Lower leg skin (tissue), 4 donors: ENCODE data around the gene RTP5. TPM values are rescaled to one million over a fixed set of nuclear protein-coding genes. Genes with fewer than 3 reads are reported as not detected.

Source experiments
- DNase-seq, 2 donors: peaks; one replicate each; pipeline ENCODE4 v3.0.0-alpha.2; 2019; ENCODE audit warnings: low spot score in 2 of 2
- H3K4me3 ChIP-seq: fragments of 200-600 bp; sonication (generic); 2 replicates; pipeline ENCODE4 v1.5.1; 2017; ENCODE audit warnings: mild to moderate bottlenecking, low read depth; ENCODE audit not compliant: poor library complexity, severe bottlenecking
- POLR2A ChIP-seq, 2 donors: fragments of 450-650 bp; IDR thresholded peaks; one replicate each; pipeline ENCODE4 v1.6.1; 2016 to 2017; ENCODE audit warnings: antibody characterized with exemption in 2 of 2, mild to moderate bottlenecking in 1 of 2, moderate library complexity in 1 of 2
- WGBS, 2 donors: methylation state at CpG; one replicate each; pipeline ENCODE4 v1.1.5; 2018; 5-methylcytosine and 5-hydroxymethylcytosine counted together
- intact Hi-C: fragments of 100-400 bp; cut with DNase I; formaldehyde crosslinking; loops from one replicate; pipeline ENCODE4 v1.15.0; 2023; ENCODE audit warnings: low total_unique reads
- total RNA-seq, 4 donors: library from RNA; depleted of rRNA; stranded (reverse); fragments of >200 nt; gene quantifications; one replicate each; pipeline ENCODE4 v1.1.0, GENCODE V29; 2016
- TF ChIP-seq, protein P1 (sequence below), 3 donors: fragments of 450-650 bp; IDR thresholded peaks; one replicate each; pipeline ENCODE4 v1.5.1; 2016; ENCODE audit warnings: antibody characterized with exemption in 3 of 3, mild to moderate bottlenecking in 3 of 3, moderate library complexity in 2 of 3

Gene RTP5
- total RNA-seq, 4 donors from 2014 or later = 0.10 to 0.23 TPM; not detected in 2

DNA sequence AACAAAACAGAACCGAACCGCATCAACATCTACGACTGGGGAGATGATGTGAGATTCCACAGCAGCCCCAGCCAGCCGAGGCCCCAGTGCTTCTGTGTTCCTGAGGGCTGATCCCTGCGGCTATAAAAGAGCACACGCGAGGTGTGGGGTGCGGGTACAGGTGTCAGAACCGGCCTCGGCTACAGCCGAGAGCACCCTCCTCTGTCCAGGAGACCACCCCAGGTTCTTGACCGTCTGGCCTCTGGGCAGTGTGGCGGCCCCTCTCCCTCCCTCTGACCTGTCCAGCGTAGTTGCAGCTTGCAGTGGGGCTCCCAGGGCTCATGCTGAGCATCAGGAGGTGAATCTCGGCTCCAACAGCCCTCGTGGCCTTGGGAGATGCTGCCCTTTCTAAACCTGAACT is 23.7 kb downstream of the RTP5 start:
- 83 to 90% methylated on average over 16 of the region's 16 CpGs for WGBS, 2 donors
- intact Hi-C loops = no loop called here
- H3K4me3 ChIP-seq = no peak overlapping the region
- DNase-seq = peak in 1 of 2 donors; percentile 82
- TF ChIP-seq, protein P1, sequence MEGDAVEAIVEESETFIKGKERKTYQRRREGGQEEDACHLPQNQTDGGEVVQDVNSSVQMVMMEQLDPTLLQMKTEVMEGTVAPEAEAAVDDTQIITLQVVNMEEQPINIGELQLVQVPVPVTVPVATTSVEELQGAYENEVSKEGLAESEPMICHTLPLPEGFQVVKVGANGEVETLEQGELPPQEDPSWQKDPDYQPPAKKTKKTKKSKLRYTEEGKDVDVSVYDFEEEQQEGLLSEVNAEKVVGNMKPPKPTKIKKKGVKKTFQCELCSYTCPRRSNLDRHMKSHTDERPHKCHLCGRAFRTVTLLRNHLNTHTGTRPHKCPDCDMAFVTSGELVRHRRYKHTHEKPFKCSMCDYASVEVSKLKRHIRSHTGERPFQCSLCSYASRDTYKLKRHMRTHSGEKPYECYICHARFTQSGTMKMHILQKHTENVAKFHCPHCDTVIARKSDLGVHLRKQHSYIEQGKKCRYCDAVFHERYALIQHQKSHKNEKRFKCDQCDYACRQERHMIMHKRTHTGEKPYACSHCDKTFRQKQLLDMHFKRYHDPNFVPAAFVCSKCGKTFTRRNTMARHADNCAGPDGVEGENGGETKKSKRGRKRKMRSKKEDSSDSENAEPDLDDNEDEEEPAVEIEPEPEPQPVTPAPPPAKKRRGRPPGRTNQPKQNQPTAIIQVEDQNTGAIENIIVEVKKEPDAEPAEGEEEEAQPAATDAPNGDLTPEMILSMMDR (IDR thresholded peaks at IDR 0.05) = no peak
- no peak for TF ChIP-seq POLR2A (IDR thresholded peaks at IDR 0.05)

DNA sequence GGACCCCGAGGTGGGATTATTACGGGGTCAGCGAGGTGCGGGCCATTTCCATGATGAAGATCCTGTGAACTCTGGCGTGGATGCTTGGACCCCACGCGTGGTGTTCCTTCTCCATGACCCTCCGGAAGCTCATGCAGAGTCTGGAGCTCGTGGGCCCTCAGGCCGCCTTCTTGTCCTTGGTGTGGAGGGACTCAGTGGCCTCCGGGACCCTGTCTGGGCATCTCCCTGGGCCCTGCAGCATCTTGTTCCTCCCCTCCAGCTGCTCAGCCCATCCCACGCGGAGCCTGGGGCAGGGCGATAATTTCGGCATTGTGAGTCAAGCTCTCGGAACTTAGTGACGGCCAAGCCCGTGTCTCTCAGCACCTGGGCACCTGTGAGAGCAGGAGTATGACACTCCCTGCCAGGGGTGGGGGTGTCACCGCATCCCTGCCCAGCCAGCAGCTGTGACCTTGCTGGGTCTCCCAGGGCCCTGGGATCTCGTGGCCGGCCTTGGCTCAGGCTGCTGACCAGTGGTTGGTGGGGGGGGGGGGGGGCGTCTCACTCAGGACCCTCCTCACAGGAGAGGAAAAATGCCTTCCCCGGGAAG is 24.6 kb downstream of the RTP5 start:
- H3K4me3 ChIP-seq = no peak overlapping the region
- intact Hi-C loops = no loop called here
- TF ChIP-seq POLR2A (IDR thresholded peaks at IDR 0.05) = no peak
- TF ChIP-seq, protein P1 (IDR thresholded peaks at IDR 0.05) = no peak
- 59 to 81% methylated on average over 18 to 22 of the region's 23 CpGs for WGBS, 2 donors
- DNase-seq = peak in 1 of 2 donors; percentile 83

DNA sequence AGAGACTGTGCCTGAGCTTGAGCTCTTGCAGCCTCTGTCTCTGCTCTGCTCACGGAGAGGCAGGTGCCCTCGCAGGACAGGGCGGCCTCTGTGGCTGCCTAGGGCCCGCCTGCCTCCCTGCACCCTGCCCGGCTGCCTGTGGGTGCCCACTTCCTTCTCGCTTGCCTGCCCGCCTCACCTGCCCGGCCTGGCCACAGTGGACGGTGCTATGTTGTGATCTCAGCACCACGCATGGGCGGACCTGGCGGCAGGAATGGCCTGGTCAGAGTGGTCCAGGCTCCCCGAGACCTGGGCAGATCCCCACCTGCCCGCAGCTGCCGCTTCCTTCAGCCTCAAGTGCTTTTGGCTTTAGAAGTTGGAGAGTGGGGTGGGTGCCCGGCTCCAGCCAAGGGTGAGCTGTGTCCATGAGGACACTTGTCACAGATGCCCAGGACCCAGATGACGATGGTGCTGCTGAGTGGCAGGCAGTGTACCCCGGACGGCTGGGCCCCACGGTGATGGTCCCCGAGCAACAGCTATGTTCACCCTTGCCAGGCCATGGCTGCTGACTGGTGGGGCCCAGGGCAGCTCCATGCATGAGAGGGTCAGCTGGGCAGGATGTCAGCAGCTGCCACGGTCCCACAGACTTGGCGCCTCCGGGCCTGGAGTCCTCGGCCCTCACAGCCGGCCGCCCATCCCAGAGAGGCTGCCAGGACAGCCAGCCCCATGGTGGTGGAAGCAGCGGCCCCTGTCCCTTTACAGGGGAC is 25.3 kb downstream of the RTP5 start:
- WGBS, 2 donors = 80 to 88% methylated on average over 21 to 24 of the region's 28 CpGs
- intact Hi-C loops = no loop called here
- TF ChIP-seq, protein P1 (IDR thresholded peaks at IDR 0.05) = no peak
- TF ChIP-seq POLR2A (IDR thresholded peaks at IDR 0.05) = no peak
- no peak overlapping the region for H3K4me3 ChIP-seq
- peak in 1 of 2 donors; percentile 84 for DNase-seq

DNA sequence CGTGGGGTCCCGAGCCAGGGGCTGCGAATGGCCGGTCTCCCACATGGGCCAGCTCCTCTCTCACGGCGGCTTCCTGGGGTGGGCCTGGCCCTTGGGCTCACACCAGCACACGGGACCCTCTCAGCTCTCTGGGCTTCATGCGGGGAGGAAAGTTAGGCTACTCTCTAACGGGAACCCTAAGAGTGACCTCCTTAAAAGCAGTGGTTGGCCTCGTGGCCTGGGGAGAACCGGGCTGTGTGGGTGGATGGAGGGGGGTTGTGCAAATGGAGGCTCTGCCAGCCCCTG is 25.8 kb downstream of the RTP5 start:
- intact Hi-C loops = no loop called here
- TF ChIP-seq, protein P1 (IDR thresholded peaks at IDR 0.05) = no peak
- 79 to 86% methylated on average over 9 to 11 of the region's 11 CpGs for WGBS, 2 donors
- DNase-seq = no peak
- no peak overlapping the region for H3K4me3 ChIP-seq

DNA sequence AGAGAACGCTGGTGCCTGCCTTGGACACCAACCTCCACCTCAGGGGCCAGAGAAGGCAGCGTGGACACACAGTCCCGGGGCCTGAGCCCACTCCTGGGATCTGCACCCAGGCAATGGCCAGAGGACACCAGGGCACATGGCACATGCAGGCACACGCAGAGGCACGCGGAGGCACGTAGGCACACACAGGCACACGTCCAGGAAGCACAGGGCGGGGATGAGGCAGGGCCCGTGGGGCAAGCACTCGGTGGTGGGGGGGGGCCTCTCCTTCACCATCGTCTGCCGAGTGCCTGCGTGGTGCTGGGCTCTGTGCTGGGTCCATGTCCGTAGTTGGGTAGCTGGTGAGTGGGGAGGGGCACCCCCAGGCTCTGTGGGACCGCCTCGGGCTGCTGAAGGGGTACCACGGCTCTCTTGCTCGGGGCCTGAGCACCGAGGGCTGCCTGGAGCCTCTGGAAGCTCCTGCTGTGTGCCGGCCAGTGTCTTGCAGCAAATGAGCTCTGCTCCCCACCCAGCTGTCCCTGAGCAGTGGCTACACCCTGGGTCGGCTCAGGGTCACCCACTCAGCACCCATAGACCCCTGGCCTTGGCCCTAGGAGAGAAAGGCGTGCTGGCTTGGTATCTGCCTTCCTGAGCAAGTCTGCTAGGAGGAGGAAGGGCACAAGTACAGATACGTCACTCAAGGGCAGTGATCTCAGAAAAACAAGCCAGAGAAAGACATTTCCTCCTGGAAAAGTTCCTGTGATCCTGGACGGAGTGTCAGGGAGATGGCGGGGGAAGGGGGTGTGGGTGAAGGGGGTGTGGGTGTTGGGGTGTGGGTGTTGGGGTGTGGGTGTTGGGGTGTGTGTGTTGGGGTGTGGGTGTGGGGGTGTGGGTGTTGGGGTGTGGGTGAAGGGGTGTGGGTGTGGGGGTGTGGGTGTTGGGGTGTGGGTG is 26.4 kb downstream of the RTP5 start:
- intact Hi-C loops = no loop called here
- H3K4me3 ChIP-seq = no peak overlapping the region
- TF ChIP-seq, protein P1 (IDR thresholded peaks at IDR 0.05) = no peak
- no peak for TF ChIP-seq POLR2A (IDR thresholded peaks at IDR 0.05)
- DNase-seq = peak in 1 of 2 donors; percentile 89
- 21 to 22% methylated on average over 14 to 20 of the region's 26 CpGs for WGBS, 2 donors
